CD8-positive, alpha-beta memory T cell (primary cell): Measurements from ENCODE around the gene KCTD8. TPM values are rescaled to one million over a fixed set of nuclear protein-coding genes. Genes with fewer than 3 reads are reported as not detected.
A peak's percentile ranks its signal among the peaks of the same experiment; 100 is the strongest.

ENCODE experiments used
- CTCF ChIA-PET: fragments of 350-600 bp; sonication (Branson Sonifier 250); formaldehyde crosslinking; loops from one replicate; lab custom pipeline; 2021; ENCODE audit warnings: antibody characterized with exemption; lab: Charles Lee
- POLR2A ChIA-PET: fragments of 350-600 bp; sonication (Branson Sonifier 250); formaldehyde crosslinking; loops from one replicate; lab custom pipeline; 2021; ENCODE audit warnings: antibody characterized with exemption; lab: Charles Lee
- DNase-seq, 5 donors: peaks; one replicate each; pipeline versions ENCODE4 v3.0.0 to v3.0.0-alpha.2; 2020 to 2022; ENCODE audit warnings: mixed read lengths in 1 of 5
- H3K27ac ChIP-seq: one replicate; pipeline ENCODE4 v1.7.0; 2013; ENCODE audit warnings: low read depth, mild to moderate bottlenecking, low read length, moderate library complexity
- H3K27me3 ChIP-seq: 2 replicates; pipeline ENCODE4 v1.7.0; 2013; ENCODE audit warnings: low read length, mild to moderate bottlenecking; ENCODE audit not compliant: insufficient read depth, poor library complexity, severe bottlenecking
- H3K36me3 ChIP-seq: 2 replicates; pipeline ENCODE4 v1.7.0; 2013; ENCODE audit warnings: mild to moderate bottlenecking, low read length, moderate library complexity; ENCODE audit not compliant: insufficient read depth
- H3K4me1 ChIP-seq: 2 replicates; pipeline ENCODE4 v1.7.0; 2013; ENCODE audit warnings: mild to moderate bottlenecking, low read length, moderate library complexity; ENCODE audit not compliant: insufficient read depth
- H3K4me3 ChIP-seq: 2 replicates; pipeline ENCODE4 v1.7.0; 2013; ENCODE audit warnings: mild to moderate bottlenecking, low read length
- H3K9me3 ChIP-seq: 2 replicates; pipeline ENCODE4 v1.7.0; 2013; ENCODE audit warnings: mild to moderate bottlenecking, low read length
- H3K27ac Mint-ChIP-seq, 8 donors: one replicate each; pipeline ENCODE4 v1.8.0; 2020 to 2021; ENCODE audit warnings: mixed read lengths in 8 of 8, mild to moderate bottlenecking in 6 of 8, inconsistent platforms in 3 of 8, moderate library complexity in 3 of 8
- H3K27me3 Mint-ChIP-seq, 2 donors: one replicate each; pipeline ENCODE4 v1.8.0; 2020 to 2021; ENCODE audit warnings: mixed read lengths in 2 of 2, mild to moderate bottlenecking in 1 of 2, moderate library complexity in 1 of 2
- H3K36me3 Mint-ChIP-seq, 3 donors: one replicate each; pipeline ENCODE4 v1.8.0; 2020 to 2021; ENCODE audit warnings: mixed read lengths in 3 of 3, inconsistent platforms in 1 of 3, mild to moderate bottlenecking in 1 of 3
- H3K4me1 Mint-ChIP-seq, 3 donors: one replicate each; pipeline ENCODE4 v1.8.0; 2020 to 2021; ENCODE audit warnings: mixed read lengths in 3 of 3, inconsistent platforms in 1 of 3, mild to moderate bottlenecking in 1 of 3
- H3K4me3 Mint-ChIP-seq, 7 donors: one replicate each; pipeline ENCODE4 v1.8.0; 2020 to 2021; ENCODE audit warnings: mixed read lengths in 7 of 7, mild to moderate bottlenecking in 6 of 7, moderate library complexity in 4 of 7, inconsistent platforms in 2 of 7
- H3K9me3 Mint-ChIP-seq, 5 donors: one replicate each; pipeline ENCODE4 v1.8.0; 2020 to 2022; ENCODE audit warnings: mixed read lengths in 5 of 5, mild to moderate bottlenecking in 3 of 5, moderate library complexity in 2 of 5, inconsistent platforms in 1 of 5
- polyA plus RNA-seq: library from polyadenylated mRNA; unstranded; fragments of 300-500 nt; fragmentation: Illumina TruSeq; gene quantifications from one replicate; pipeline ENCODE4 v1.2.3, GENCODE V29; 2021
- total RNA-seq, 2 experiments: library from RNA; stranded (reverse); gene quantifications; one replicate each; pipeline ENCODE4 v1.2.3, GENCODE V29; 2021

The KCTD8 gene
- not detected for total RNA-seq
- not detected for polyA plus RNA-seq

- ChIA-PET POLR2A (no interaction called here), CTCF (no interaction called here)
- H3K4me1 Mint-ChIP-seq = peaks cover 8 to 15% (median 9%) of the 10 kb centered on the region in 3 donors
- H3K4me3 Mint-ChIP-seq = peak within 1 kb of the TSS in 5 of 7 donors; percentile 38 to 63 (median 60)
- no peaks in the 10 kb centered on the region for H3K36me3 Mint-ChIP-seq
- Histone ChIP-seq H3K4me1 (no peaks in the 10 kb centered on the region), H3K9me3 (no peaks in the 10 kb centered on the region), H3K4me3 (peak within 1 kb of the TSS; percentile 37), H3K27me3 (peaks cover 10% of the 10 kb centered on the region), H3K36me3 (no peaks in the 10 kb centered on the region), H3K27ac (no peak within 1 kb of the TSS)
- peaks cover 0 to 12% (median 3%) of the 10 kb centered on the region in 5 donors for H3K9me3 Mint-ChIP-seq
- H3K27me3 Mint-ChIP-seq = peaks cover 19 to 38% of the 10 kb centered on the region in 2 donors
- H3K27ac Mint-ChIP-seq = no peak within 1 kb of the TSS
- peak in 2 of 5 donors; percentile 27 to 41 for DNase-seq
Observed at GRCh38 chr4:44448521-44449461, at the start of gene KCTD8. Gene KCTD8, minus strand, starts transcription at chr4:44448809.

GRCh38 chr4:44494810-44495701 lies 46.4 kb upstream of the KCTD8 start:
- DNase-seq = no peak
- Mint-ChIP-seq H3K9me3 (peaks cover 0 to 2% (median 0%) of the 10 kb centered on the region in 5 donors), H3K36me3 (no peaks in the 10 kb centered on the region), H3K4me3 (no peak overlapping the region), H3K27me3 (no peaks in the 10 kb centered on the region), H3K4me1 (no peaks in the 10 kb centered on the region), H3K27ac (no peak overlapping the region)
- Histone ChIP-seq H3K27me3 (no peaks in the 10 kb centered on the region), H3K36me3 (no peaks in the 10 kb centered on the region), H3K4me1 (no peaks in the 10 kb centered on the region), H3K9me3 (no peaks in the 10 kb centered on the region), H3K4me3 (no peak overlapping the region), H3K27ac (no peak overlapping the region)
- ChIA-PET POLR2A (no interaction called here), CTCF (no interaction called here)

GRCh38 chr4:44493924-44494323 lies 45.3 kb upstream of the KCTD8 start:
- POLR2A ChIA-PET = no interaction called here

GRCh38 chr4:44487341-44487740 lies 38.7 kb upstream of the KCTD8 start:
- Mint-ChIP-seq H3K9me3 (peaks cover 0 to 10% (median 3%) of the 10 kb centered on the region in 5 donors), H3K36me3 (no peaks in the 10 kb centered on the region), H3K4me1 (no peaks in the 10 kb centered on the region), H3K4me3 (no peak overlapping the region), H3K27me3 (peaks cover 0 to 2% of the 10 kb centered on the region in 2 donors), H3K27ac (no peak overlapping the region)
- Histone ChIP-seq H3K27ac (no peak overlapping the region), H3K4me1 (no peaks in the 10 kb centered on the region), H3K36me3 (no peaks in the 10 kb centered on the region), H3K4me3 (no peak overlapping the region), H3K9me3 (no peaks in the 10 kb centered on the region), H3K27me3 (no peaks in the 10 kb centered on the region)
- CTCF ChIA-PET = no interaction called here
- no peak for DNase-seq
- POLR2A ChIA-PET = no interaction called here

More at GRCh38 chr4:44493924-44494323, 45.3 kb upstream of the KCTD8 start:
- CTCF ChIA-PET = no interaction called here
- Mint-ChIP-seq H3K27me3 (no peaks in the 10 kb centered on the region), H3K27ac (no peak overlapping the region), H3K9me3 (peaks cover 0 to 2% (median 0%) of the 10 kb centered on the region in 5 donors), H3K36me3 (no peaks in the 10 kb centered on the region), H3K4me1 (no peaks in the 10 kb centered on the region), H3K4me3 (no peak overlapping the region)
- no peaks in the 10 kb centered on the region for H3K4me1 ChIP-seq
- H3K27me3 ChIP-seq = no peaks in the 10 kb centered on the region
- no peak overlapping the region for H3K27ac ChIP-seq
- no peak overlapping the region for H3K4me3 ChIP-seq
- no peaks in the 10 kb centered on the region for H3K36me3 ChIP-seq
- no peak for DNase-seq
- H3K9me3 ChIP-seq = no peaks in the 10 kb centered on the region

- Mint-ChIP-seq H3K4me3 (no peak overlapping the region), H3K27ac (no peak overlapping the region), H3K4me1 (no peaks in the 10 kb centered on the region), H3K36me3 (no peaks in the 10 kb centered on the region), H3K27me3 (no peaks in the 10 kb centered on the region), H3K9me3 (peaks cover 1 to 12% (median 5%) of the 10 kb centered on the region in 5 donors)
- H3K9me3 ChIP-seq = no peaks in the 10 kb centered on the region
- H3K4me3 ChIP-seq = no peak overlapping the region
- no peaks in the 10 kb centered on the region for H3K27me3 ChIP-seq
- POLR2A ChIA-PET = no interaction called here
- H3K4me1 ChIP-seq = no peaks in the 10 kb centered on the region
- no peak overlapping the region for H3K27ac ChIP-seq
- CTCF ChIA-PET = no interaction called here
- no peaks in the 10 kb centered on the region for H3K36me3 ChIP-seq
- no peak for DNase-seq
Observed at GRCh38 chr4:44479731-44480130, 31.1 kb upstream of the KCTD8 start.

- H3K36me3 Mint-ChIP-seq = no peaks in the 10 kb centered on the region
- H3K27ac Mint-ChIP-seq = no peak overlapping the region
- H3K4me3 ChIP-seq = no peak overlapping the region
- ChIA-PET POLR2A (no interaction called here), CTCF (no interaction called here)
- no peak for DNase-seq
- no peak overlapping the region for H3K27ac ChIP-seq
- H3K9me3 ChIP-seq = no peaks in the 10 kb centered on the region
- peaks cover 0 to 3% (median 0%) of the 10 kb centered on the region in 5 donors for H3K9me3 Mint-ChIP-seq
- no peaks in the 10 kb centered on the region for H3K36me3 ChIP-seq
- no peaks in the 10 kb centered on the region for H3K27me3 Mint-ChIP-seq
- H3K27me3 ChIP-seq = no peaks in the 10 kb centered on the region
- no peaks in the 10 kb centered on the region for H3K4me1 Mint-ChIP-seq
- H3K4me3 Mint-ChIP-seq = no peak overlapping the region
- H3K4me1 ChIP-seq = no peaks in the 10 kb centered on the region
Observed at GRCh38 chr4:44462259-44462658, 13.7 kb upstream of the KCTD8 start.

GRCh38 chr4:44447563-44448504 lies 775 bp downstream of the KCTD8 start:
- no peaks in the 10 kb centered on the region for H3K4me1 ChIP-seq
- Mint-ChIP-seq H3K27me3 (peaks cover 19 to 42% of the 10 kb centered on the region in 2 donors), H3K36me3 (no peaks in the 10 kb centered on the region), H3K9me3 (peaks cover 0 to 12% (median 3%) of the 10 kb centered on the region in 5 donors), H3K27ac (no peak overlapping the region), H3K4me3 (peak overlapping the region in 1 of 7 donors; percentile 39), H3K4me1 (peaks cover 8 to 15% (median 9%) of the 10 kb centered on the region in 3 donors)
- H3K27ac ChIP-seq = no peak overlapping the region
- CTCF ChIA-PET = no interaction called here
- no peak overlapping the region for H3K4me3 ChIP-seq
- H3K36me3 ChIP-seq = no peaks in the 10 kb centered on the region
- H3K27me3 ChIP-seq = peaks cover 10% of the 10 kb centered on the region
- no peaks in the 10 kb centered on the region for H3K9me3 ChIP-seq
- peak in 1 of 5 donors; percentile 29 for DNase-seq
- POLR2A ChIA-PET = no interaction called here
